K562 (cell line): ENCODE measurements around the gene FYB1. TPM values are rescaled to one million over a fixed set of nuclear protein-coding genes. Genes with fewer than 3 reads are reported as not detected.

Experiments
- ARID1B ChIP-seq: fragments of 450-650 bp; IDR thresholded peaks from 2 replicates; pipeline ENCODE4 v1.6.1; 2016; ENCODE audit warnings: antibody characterized with exemption, mild to moderate bottlenecking, inconsistent platforms
- ATF3 ChIP-seq, 2 experiments: fragments of 450-650 bp in 1 of 2; sonication (generic) in 1 of 2; formaldehyde crosslinking in 1 of 2; IDR thresholded peaks in 1 of 2; conservative IDR thresholded peaks in 1 of 2; 2 replicates each; pipeline versions ENCODE4 v1.6.1 to v1.8.1; 2016 to 2023; ENCODE audit warnings: mild to moderate bottlenecking in 2 of 2, moderate library complexity in 2 of 2, inconsistent platforms in 1 of 2, missing genetic modification reagents in 1 of 2
- CGGBP1 ChIP-seq: fragments of 250-450 bp; sonication (Bioruptor Pico); IDR thresholded peaks from 2 replicates; pipeline ENCODE4 v1.9.0; 2021; ENCODE audit warnings: mild to moderate bottlenecking
- DACH1 ChIP-seq: fragments of 450-650 bp; IDR thresholded peaks from 2 replicates; pipeline ENCODE4 v1.6.1; 2018; ENCODE audit not compliant: partially characterized antibody
- DPF2 ChIP-seq: fragments of 450-650 bp; IDR thresholded peaks from 2 replicates; pipeline ENCODE4 v1.6.1; 2016
- FOSL1 ChIP-seq: fragments of 200-800 bp; sonication (Bioruptor generic); conservative IDR thresholded peaks from 2 replicates; pipeline ENCODE4 v1.6.1; 2016; ENCODE audit warnings: missing genetic modification characterization, missing compliant biosample characterization
- GABPA ChIP-seq: fragments of 200-800 bp; sonication (Bioruptor generic); conservative IDR thresholded peaks from 2 replicates; pipeline ENCODE4 v1.6.1; 2016; ENCODE audit warnings: low read depth, missing genetic modification characterization, missing compliant biosample characterization
- HEY1 ChIP-seq: fragments of 250-450 bp; sonication (Bioruptor Pico); IDR thresholded peaks from 2 replicates; pipeline ENCODE4 v1.5.0; 2020; ENCODE audit warnings: mild to moderate bottlenecking, moderate library complexity, borderline replicate concordance
- JUND ChIP-seq, 2 experiments: IDR thresholded peaks; 2 replicates in 1 of 2; 3 replicates in 1 of 2; pipeline ENCODE4 v1.6.1; 2011; ENCODE audit warnings: borderline replicate concordance in 2 of 2, low read depth in 2 of 2, low read length in 2 of 2, improper control_type of control experiment in 1 of 2, missing biosample characterization in 1 of 2, missing genetic modification characterization in 1 of 2, missing genetic modification reagents in 1 of 2
- L3MBTL2 ChIP-seq: fragments of 450-650 bp; IDR thresholded peaks from 2 replicates; pipeline ENCODE4 v1.6.1; 2016; ENCODE audit warnings: mild to moderate bottlenecking, moderate library complexity
- NBN ChIP-seq: fragments of 450-650 bp; IDR thresholded peaks from 2 replicates; pipeline ENCODE4 v1.6.1; 2016; ENCODE audit warnings: low read depth, mild to moderate bottlenecking
- NCOR1 ChIP-seq: fragments of 450-650 bp; IDR thresholded peaks from 2 replicates; pipeline ENCODE4 v1.6.1; 2016; ENCODE audit warnings: mild to moderate bottlenecking, moderate library complexity
- NFE2L1 ChIP-seq: fragments of 450-650 bp; IDR thresholded peaks from 2 replicates; pipeline ENCODE4 v1.6.1; 2016; ENCODE audit warnings: missing genetic modification characterization, low read depth, mild to moderate bottlenecking, missing compliant biosample characterization, moderate library complexity, borderline replicate concordance
- NFIX ChIP-seq: fragments of 250-450 bp; sonication (Bioruptor Pico); IDR thresholded peaks from 2 replicates; pipeline ENCODE4 v1.4.0; 2020; ENCODE audit warnings: low read depth, mild to moderate bottlenecking, moderate library complexity
- RAD51 ChIP-seq: fragments of 450-650 bp; IDR thresholded peaks from 2 replicates; pipeline ENCODE4 v1.7.1; 2016; ENCODE audit warnings: low read depth, mild to moderate bottlenecking, borderline replicate concordance
- SIN3B ChIP-seq: fragments of 450-650 bp; IDR thresholded peaks from 2 replicates; pipeline ENCODE4 v1.6.1; 2017; ENCODE audit warnings: low read depth, mild to moderate bottlenecking, moderate library complexity
- SUPT5H ChIP-seq: fragments of 450-650 bp; IDR thresholded peaks from 2 replicates; pipeline ENCODE4 v1.6.1; 2016
- ZSCAN29 ChIP-seq: fragments of 450-650 bp; IDR thresholded peaks from 2 replicates; pipeline ENCODE4 v1.6.1; 2017
- polyA plus RNA-seq, 8 experiments: library from polyadenylated mRNA; depleted of rRNA in 4 of 8; stranded (reverse) in 5 of 8; unstranded in 3 of 8; fragments of >200 nt; fragmentation: Nextera tagmentation in 2 of 8; fragmentation: Illumina TruSeq in 1 of 8; extraction: Ambion mirVana in 2 of 8; extraction: Trizol in 1 of 8; gene quantifications; 2 replicates each; pipeline versions ENCODE4 v1.2.1 to v1.2.3, GENCODE V29; 2011 to 2014; ENCODE audit warnings: inconsistent platforms in 1 of 8, missing spikeins in 1 of 8
- total RNA-seq, 7 experiments: library from RNA; depleted of rRNA in 6 of 7; stranded (reverse); fragments of >200 nt in 6 of 7; fragmentation: Illumina TruSeq in 2 of 7; extraction: Trizol in 2 of 7; gene quantifications; 2 replicates each; pipeline versions ENCODE4 v1.2.1 to v1.2.3, GENCODE V29; 2011 to 2021; ENCODE audit warnings: low replicate concordance in 1 of 7
- TF ChIP-seq, protein P1 (sequence below), 2 experiments: fragments of 450-650 bp; formaldehyde crosslinking in 1 of 2; IDR thresholded peaks; 2 replicates each; pipeline versions ENCODE4 v1.4.0 to v1.6.1; 2014 to 2020; ENCODE audit warnings: mild to moderate bottlenecking in 2 of 2, borderline replicate concordance in 1 of 2, low read depth in 1 of 2

FYB1 gene
- total and polyA plus RNA-seq, 9 of the 15 experiments (the other 6 are each of a cell fraction or from before 2014, with no cell fraction given), result 4.7 to 31.5 (median 9.7) TPM

GRCh38 chr5:39113354-39113953, 105.9 kb downstream of the FYB1 start (continued):
- TF ChIP-seq L3MBTL2 (no peak), ZSCAN29 (no peak), NFIX (CRISPR knock-in tag) (no peak), CGGBP1 (CRISPR knock-in tag) (no peak), ARID1B (peak; percentile 49), SUPT5H (no peak), FOSL1 (tag) (peak; percentile 61), DACH1 (peak; percentile 6), NCOR1 (no peak), ATF3 (IDR thresholded peaks at IDR 0.05) (peak; percentile 87), ATF3 (CRISPR knock-in tag; conservative IDR thresholded peaks at IDR 0.05) (no peak), NFE2L1 (tag) (no peak), DPF2 (peak; percentile 41; the same call in 1 of the 2 replicates), JUND (IDR thresholded peaks at IDR 0.05; ENCODE audit: borderline replicate concordance, low read depth, low read length) (peak; percentile 67; the same call in 1 of the 2 replicates), JUND (tag; IDR thresholded peaks at IDR 0.05; ENCODE audit: borderline replicate concordance, low read depth, low read length) (peak; percentile 63; the same call in 1 of the 3 replicates), RAD51 (no peak), GABPA (tag) (no peak), SIN3B (no peak), NBN (no peak), HEY1 (CRISPR knock-in tag) (no peak)
- TF ChIP-seq, protein P1, sequence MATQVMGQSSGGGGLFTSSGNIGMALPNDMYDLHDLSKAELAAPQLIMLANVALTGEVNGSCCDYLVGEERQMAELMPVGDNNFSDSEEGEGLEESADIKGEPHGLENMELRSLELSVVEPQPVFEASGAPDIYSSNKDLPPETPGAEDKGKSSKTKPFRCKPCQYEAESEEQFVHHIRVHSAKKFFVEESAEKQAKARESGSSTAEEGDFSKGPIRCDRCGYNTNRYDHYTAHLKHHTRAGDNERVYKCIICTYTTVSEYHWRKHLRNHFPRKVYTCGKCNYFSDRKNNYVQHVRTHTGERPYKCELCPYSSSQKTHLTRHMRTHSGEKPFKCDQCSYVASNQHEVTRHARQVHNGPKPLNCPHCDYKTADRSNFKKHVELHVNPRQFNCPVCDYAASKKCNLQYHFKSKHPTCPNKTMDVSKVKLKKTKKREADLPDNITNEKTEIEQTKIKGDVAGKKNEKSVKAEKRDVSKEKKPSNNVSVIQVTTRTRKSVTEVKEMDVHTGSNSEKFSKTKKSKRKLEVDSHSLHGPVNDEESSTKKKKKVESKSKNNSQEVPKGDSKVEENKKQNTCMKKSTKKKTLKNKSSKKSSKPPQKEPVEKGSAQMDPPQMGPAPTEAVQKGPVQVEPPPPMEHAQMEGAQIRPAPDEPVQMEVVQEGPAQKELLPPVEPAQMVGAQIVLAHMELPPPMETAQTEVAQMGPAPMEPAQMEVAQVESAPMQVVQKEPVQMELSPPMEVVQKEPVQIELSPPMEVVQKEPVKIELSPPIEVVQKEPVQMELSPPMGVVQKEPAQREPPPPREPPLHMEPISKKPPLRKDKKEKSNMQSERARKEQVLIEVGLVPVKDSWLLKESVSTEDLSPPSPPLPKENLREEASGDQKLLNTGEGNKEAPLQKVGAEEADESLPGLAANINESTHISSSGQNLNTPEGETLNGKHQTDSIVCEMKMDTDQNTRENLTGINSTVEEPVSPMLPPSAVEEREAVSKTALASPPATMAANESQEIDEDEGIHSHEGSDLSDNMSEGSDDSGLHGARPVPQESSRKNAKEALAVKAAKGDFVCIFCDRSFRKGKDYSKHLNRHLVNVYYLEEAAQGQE (IDR thresholded peaks at IDR 0.05; ENCODE audit: borderline replicate concordance), result no peak
- TF ChIP-seq, protein P1 (CRISPR knock-in tag; IDR thresholded peaks at IDR 0.05; ENCODE audit: low read depth), result no peak
